IPS-18c (cell line): Measurements from ENCODE around the gene SLC37A2.

Experiments used
- H3K4me3 ChIP-seq: 2 replicates; pipeline ENCODE4 v1.7.0; 2013; ENCODE audit warnings: low read depth, mild to moderate bottlenecking, low read length, moderate library complexity; ENCODE audit not compliant: insufficient read depth
- H3K9me3 ChIP-seq: one replicate; pipeline ENCODE4 v1.6.1; 2013; ENCODE audit warnings: mild to moderate bottlenecking, low read length, moderate library complexity; ENCODE audit not compliant: control insufficient read depth, insufficient read depth

Gene SLC37A2

GRCh38 chr11:125064070-125064469 is 965 bp downstream of the SLC37A2 start:
- Histone ChIP-seq H3K4me3 (peak overlapping the region; percentile 86), H3K9me3 (no peaks in the 10 kb centered on the region)

GRCh38 chr11:125068368-125068767 is 5.3 kb downstream of the SLC37A2 start:
- H3K4me3 ChIP-seq = no peak overlapping the region
- H3K9me3 ChIP-seq = no peaks in the 10 kb centered on the region

GRCh38 chr11:125069008-125069407 is 5.9 kb downstream of the SLC37A2 start:
- no peaks in the 10 kb centered on the region for H3K9me3 ChIP-seq
- no peak overlapping the region for H3K4me3 ChIP-seq

GRCh38 chr11:125069796-125070195 is 6.7 kb downstream of the SLC37A2 start:
- H3K4me3 ChIP-seq = no peak overlapping the region
- no peaks in the 10 kb centered on the region for H3K9me3 ChIP-seq

GRCh38 chr11:125070699-125071254 is 7.7 kb downstream of the SLC37A2 start:
- Histone ChIP-seq H3K9me3 (no peaks in the 10 kb centered on the region), H3K4me3 (no peak overlapping the region)

GRCh38 chr11:125071435-125071834 is 8.3 kb downstream of the SLC37A2 start:
- Histone ChIP-seq H3K4me3 (no peak overlapping the region), H3K9me3 (no peaks in the 10 kb centered on the region)

- no peak overlapping the region for H3K4me3 ChIP-seq
- H3K9me3 ChIP-seq = no peaks in the 10 kb centered on the region
Measured at GRCh38 chr11:125071846-125072217, 8.7 kb downstream of the SLC37A2 start.

GRCh38 chr11:125072218-125072960 is 9.3 kb downstream of the SLC37A2 start:
- no peak overlapping the region for H3K4me3 ChIP-seq

GRCh38 chr11:125072961-125073590 is 10.0 kb downstream of the SLC37A2 start:
- Histone ChIP-seq H3K4me3 (no peak overlapping the region), H3K9me3 (no peaks in the 10 kb centered on the region)

More at GRCh38 chr11:125072218-125072960, 9.3 kb downstream of the SLC37A2 start:
- H3K9me3 ChIP-seq = no peaks in the 10 kb centered on the region

GRCh38 chr11:125073616-125074483 is 10.7 kb downstream of the SLC37A2 start:
- Histone ChIP-seq H3K9me3 (no peaks in the 10 kb centered on the region), H3K4me3 (no peak overlapping the region)

GRCh38 chr11:125074511-125075241 is 11.6 kb downstream of the SLC37A2 start:
- Histone ChIP-seq H3K9me3 (no peaks in the 10 kb centered on the region), H3K4me3 (no peak overlapping the region)

- H3K4me3 ChIP-seq = no peak overlapping the region
- no peaks in the 10 kb centered on the region for H3K9me3 ChIP-seq
Measured at GRCh38 chr11:125075242-125075625, 12.1 kb downstream of the SLC37A2 start.

GRCh38 chr11:125075900-125076317 is 12.8 kb downstream of the SLC37A2 start:
- H3K4me3 ChIP-seq = no peak overlapping the region

GRCh38 chr11:125076378-125076945 is 13.4 kb downstream of the SLC37A2 start:
- Histone ChIP-seq H3K9me3 (no peaks in the 10 kb centered on the region), H3K4me3 (no peak overlapping the region)

More at GRCh38 chr11:125075900-125076317, 12.8 kb downstream of the SLC37A2 start:
- no peaks in the 10 kb centered on the region for H3K9me3 ChIP-seq

- Histone ChIP-seq H3K4me3 (no peak overlapping the region), H3K9me3 (no peaks in the 10 kb centered on the region)
Measured at GRCh38 chr11:125078016-125078415, 14.9 kb downstream of the SLC37A2 start.

GRCh38 chr11:125078516-125079140 is 15.5 kb downstream of the SLC37A2 start:
- Histone ChIP-seq H3K9me3 (no peaks in the 10 kb centered on the region), H3K4me3 (no peak overlapping the region)
